Medulla oblongata (tissue), 1 donor: ENCODE measurements around the gene PTPRT.

ENCODE experiments used
- DNase-seq: peaks from one replicate; pipeline ENCODE4 v3.0.0-alpha.2; 2015; ENCODE audit errors: extremely low spot score

PTPRT gene

GRCh38 chr20:42379385-42379784, 810.3 kb downstream of the PTPRT start:
- DNase-seq: no peak

GRCh38 chr20:42378826-42379225, 810.9 kb downstream of the PTPRT start:
- no peak for DNase-seq

GRCh38 chr20:42376131-42376530, 813.6 kb downstream of the PTPRT start:
- no peak for DNase-seq

- DNase-seq: no peak
Observed at GRCh38 chr20:42373049-42373448, 816.7 kb downstream of the PTPRT start.

GRCh38 chr20:42370075-42370474, 819.6 kb downstream of the PTPRT start:
- no peak for DNase-seq

- DNase-seq: no peak
Observed at GRCh38 chr20:42368910-42369309, 820.8 kb downstream of the PTPRT start.

GRCh38 chr20:42366626-42367025, 823.1 kb downstream of the PTPRT start:
- DNase-seq: no peak

- no peak for DNase-seq
Observed at GRCh38 chr20:42364446-42364845, 825.3 kb downstream of the PTPRT start.

- no peak for DNase-seq
Observed at GRCh38 chr20:42361402-42361970, 828.2 kb downstream of the PTPRT start.

GRCh38 chr20:42360621-42361020, 829.1 kb downstream of the PTPRT start:
- DNase-seq: no peak

- no peak for DNase-seq
Observed at GRCh38 chr20:42359617-42360016, 830.1 kb downstream of the PTPRT start.

GRCh38 chr20:42352096-42352495, 837.6 kb downstream of the PTPRT start:
- no peak for DNase-seq

GRCh38 chr20:42350521-42350920, 839.2 kb downstream of the PTPRT start:
- no peak for DNase-seq

GRCh38 chr20:42346189-42347170, 843.2 kb downstream of the PTPRT start:
- no peak for DNase-seq

- no peak for DNase-seq
Observed at GRCh38 chr20:42341654-42342053, 848.1 kb downstream of the PTPRT start.

- no peak for DNase-seq
Observed at GRCh38 chr20:42340368-42340767, 849.3 kb downstream of the PTPRT start.

GRCh38 chr20:42338294-42339201, 851.2 kb downstream of the PTPRT start:
- no peak for DNase-seq

- DNase-seq: no peak
Observed at GRCh38 chr20:42336576-42336975, 853.1 kb downstream of the PTPRT start.

- no peak for DNase-seq
Observed at GRCh38 chr20:42319252-42320013, 870.3 kb downstream of the PTPRT start.

GRCh38 chr20:42313704-42314103, 876.0 kb downstream of the PTPRT start:
- DNase-seq: no peak

GRCh38 chr20:42309050-42309449, 880.7 kb downstream of the PTPRT start:
- no peak for DNase-seq
